K562 (cell line): ENCODE data around the gene LIPF. TPM values are rescaled to one million over a fixed set of nuclear protein-coding genes. Genes with fewer than 3 reads are reported as not detected.

ENCODE experiments used
- ATAC-seq: fragments of 200-7000 bp; cut with Tn5 transposase; 3 replicates; pipeline ENCODE4 v1.9.1; 2020; ENCODE audit warnings: moderate library complexity
- BruUV-seq: library from RNA; stranded (reverse); fragments of 400-500 nt; replicated peaks from 2 replicates; lab custom pipeline; 2021; lab: Mats Ljungman, UMichigan
- CTCF ChIA-PET: fragments of 300-600 bp; formaldehyde crosslinking; extraction: SDS; loops from one replicate; lab custom pipeline; 2021; ENCODE audit warnings: low intra/inter-chr PET ratio; lab: Yijun Ruan, JAX
- POLR2A ChIA-PET: fragments of 300-600, 350-650 bp; sonication (Branson Sonifier 250); formaldehyde crosslinking; extraction: SDS; loops from one replicate; lab custom pipeline; 2021; ENCODE audit warnings: antibody characterized with exemption, inconsistent platforms; lab: Yijun Ruan, JAX
- DNase-seq, 4 experiments: peaks; one replicate each; pipeline versions ENCODE4 v3.0.0 to v3.0.0-alpha.2; 2011 to 2018; ENCODE audit warnings: low spot score in 3 of 4, mixed read lengths in 3 of 4; ENCODE audit errors: extremely low read depth in 1 of 4
- FAIRE-seq: peaks from 2 replicates; lab custom pipeline; 2011; peaks lifted over from hg19 to GRCh38; lab: Jason Lieb, UNC
- H2AFZ ChIP-seq: 2 replicates; pipeline ENCODE4 v1.6.0; 2011; ENCODE audit warnings: low read depth, low read length, control low read depth, inconsistent platforms
- H3K27ac ChIP-seq: fragments of 200-600 bp; 3 replicates; pipeline ENCODE4 v1.8.0; 2011; ENCODE audit warnings: low read depth, mild to moderate bottlenecking, control low read depth, inconsistent platforms, low read length, moderate library complexity, mixed read lengths; ENCODE audit errors: extremely low read depth
- H3K27me3 ChIP-seq, 2 experiments: fragments of 300-600 bp in 1 of 2; 2 replicates in 1 of 2; 3 replicates in 1 of 2; pipeline versions ENCODE4 v1.6.0 to v1.8.0; 2011; ENCODE audit warnings: inconsistent platforms in 2 of 2, low read length in 2 of 2, mild to moderate bottlenecking in 1 of 2, mixed read lengths in 1 of 2, moderate library complexity in 1 of 2; ENCODE audit not compliant: control insufficient read depth in 2 of 2, insufficient read depth in 2 of 2
- H3K36me3 ChIP-seq: fragments of 300-600 bp; 3 replicates; pipeline ENCODE4 v1.8.0; 2011; ENCODE audit warnings: mild to moderate bottlenecking, low read length, inconsistent platforms; ENCODE audit not compliant: control insufficient read depth, insufficient read depth
- H3K4me1 ChIP-seq, 2 experiments: fragments of 200-600 bp in 1 of 2; replicated peaks in 1 of 2; 2 replicates in 1 of 2; 3 replicates in 1 of 2; pipeline versions ENCODE4 v1.5.1 to v1.8.0; 2011; ENCODE audit warnings: inconsistent platforms in 2 of 2, low read length in 2 of 2, mild to moderate bottlenecking in 1 of 2, mixed read lengths in 1 of 2, moderate library complexity in 1 of 2; ENCODE audit not compliant: control insufficient read depth in 2 of 2, insufficient read depth in 2 of 2
- H3K4me2 ChIP-seq: 2 replicates; pipeline ENCODE4 v1.6.1; 2011; ENCODE audit warnings: low read length, control low read depth, inconsistent platforms, mixed read lengths; ENCODE audit not compliant: insufficient read depth
- H3K4me3 ChIP-seq: fragments of 200-600 bp; sonication (generic), shearing (Covaris generic); 2 replicates; pipeline ENCODE4 v1.5.1; 2016; ENCODE audit warnings: control low read depth, inconsistent platforms
- H3K79me2 ChIP-seq: fragments of 200-600 bp; 3 replicates; pipeline ENCODE4 v1.8.0; 2011; ENCODE audit warnings: low read length, inconsistent platforms; ENCODE audit not compliant: control insufficient read depth, insufficient read depth
- H3K9ac ChIP-seq, 2 experiments: 2 replicates each; pipeline versions ENCODE4 v1.6.0 to v1.6.1; 2011; ENCODE audit warnings: low read depth in 2 of 2, low read length in 2 of 2, control low read depth in 1 of 2, inconsistent platforms in 1 of 2, mild to moderate bottlenecking in 1 of 2, mixed read lengths in 1 of 2; ENCODE audit not compliant: insufficient read depth in 1 of 2
- H3K9me1 ChIP-seq: one replicate; pipeline ENCODE4 v1.6.0; 2011; ENCODE audit warnings: inconsistent platforms, mild to moderate bottlenecking, low read length, moderate library complexity; ENCODE audit not compliant: control insufficient read depth, insufficient read depth
- H3K9me3 ChIP-seq: replicated peaks from 2 replicates; pipeline ENCODE4 v1.5.1; 2011; ENCODE audit warnings: low read depth, low read length, inconsistent platforms; ENCODE audit not compliant: control insufficient read depth, insufficient read depth
- H4K20me1 ChIP-seq: replicated peaks from 2 replicates; pipeline ENCODE4 v1.6.1; 2011; ENCODE audit warnings: low read length, inconsistent platforms, mixed read lengths; ENCODE audit not compliant: control insufficient read depth, insufficient read depth
- CBX3 ChIP-seq, 2 experiments: IDR thresholded peaks; 1 replicate in 1 of 2; 2 replicates in 1 of 2; pipeline ENCODE4 v1.6.1; 2012; ENCODE audit warnings: inconsistent platforms in 2 of 2, low read length in 2 of 2, borderline replicate concordance in 1 of 2, control low read depth in 1 of 2
- HDAC6 ChIP-seq: IDR thresholded peaks from 2 replicates; pipeline ENCODE4 v1.6.1; 2012; ENCODE audit warnings: low read depth, mild to moderate bottlenecking, control low read depth, inconsistent platforms, low read length, moderate library complexity
- HMG20A ChIP-seq: fragments of 450-650 bp; formaldehyde crosslinking; conservative IDR thresholded peaks from 2 replicates; pipeline ENCODE4 v1.4.0; 2020; ENCODE audit warnings: mild to moderate bottlenecking, mixed read lengths
- SREBF2 ChIP-seq: sonication (generic); formaldehyde crosslinking; IDR thresholded peaks from 2 replicates; pipeline ENCODE4 v1.4.0; 2020; ENCODE audit warnings: mild to moderate bottlenecking, missing genetic modification reagents
- WGBS: fragments of 100-300 bp; shearing (Covaris generic); methylation state at CpG from one replicate; pipeline ENCODE4 v1.1.6; 2016; ENCODE audit warnings: low coverage, mixed read lengths; ENCODE audit not compliant: insufficient coverage; ENCODE audit errors: missing lambda C conversion rate; 5-methylcytosine and 5-hydroxymethylcytosine counted together
- in situ Hi-C: fragments of 300-500 bp; cut with MboI; formaldehyde crosslinking; loops from 4 replicates; pipeline ENCODE4 v1.15.0; 2018; ENCODE audit warnings: inconsistent platforms, mixed read lengths
- intact Hi-C: fragments of 100-400 bp; cut with micrococcal nuclease; formaldehyde crosslinking; loops from 2 replicates; pipeline ENCODE4 v1.14.2; 2022
- polyA plus RNA-seq, 8 experiments: library from polyadenylated mRNA; depleted of rRNA in 4 of 8; stranded (reverse) in 5 of 8; unstranded in 3 of 8; fragments of >200 nt; fragmentation: Nextera tagmentation in 2 of 8; fragmentation: Illumina TruSeq in 1 of 8; extraction: Ambion mirVana in 2 of 8; extraction: Trizol in 1 of 8; gene quantifications; 2 replicates each; pipeline versions ENCODE4 v1.2.1 to v1.2.3, GENCODE V29; 2011 to 2014; ENCODE audit warnings: inconsistent platforms in 1 of 8, missing spikeins in 1 of 8
- total RNA-seq, 7 experiments: library from RNA; depleted of rRNA in 6 of 7; stranded (reverse); fragments of >200 nt in 6 of 7; fragmentation: Illumina TruSeq in 2 of 7; extraction: Trizol in 2 of 7; gene quantifications; 2 replicates each; pipeline versions ENCODE4 v1.2.1 to v1.2.3, GENCODE V29; 2011 to 2021; ENCODE audit warnings: low replicate concordance in 1 of 7
- TF ChIP-seq, protein P1 (sequence below): fragments of 450-650 bp; IDR thresholded peaks from 2 replicates; pipeline ENCODE4 v1.6.1; 2016; ENCODE audit warnings: mild to moderate bottlenecking

The LIPF gene
- total and polyA plus RNA-seq, 9 of the 15 experiments (the other 6 are each of a cell fraction or from before 2014, with no cell fraction given), result not detected

- Histone ChIP-seq H3K36me3 (no peaks in the 10 kb centered on the region), H3K27ac (no peak overlapping the region), H3K4me2 (no peak overlapping the region), H4K20me1 (no peaks in the 10 kb centered on the region), H3K4me1 (no peaks in the 10 kb centered on the region), H3K9me1 (no peaks in the 10 kb centered on the region), H3K4me3 (no peak overlapping the region), H3K9me3 (no peaks in the 10 kb centered on the region), H3K79me2 (no peaks in the 10 kb centered on the region), H2AFZ (no peak overlapping the region), H3K27me3 (no peaks in the 10 kb centered on the region), H3K9ac (no peak overlapping the region)
- no peak for DNase-seq
- in situ Hi-C loops (no loop called here), intact Hi-C loops (no loop called here)
- BruUV-seq, result no TSS peak
- no peak for TF ChIP-seq CBX3 (IDR thresholded peaks at IDR 0.05; ENCODE audit: borderline replicate concordance in 1 of 2, low read length in 2 of 2)
- TF ChIP-seq, protein P1, sequence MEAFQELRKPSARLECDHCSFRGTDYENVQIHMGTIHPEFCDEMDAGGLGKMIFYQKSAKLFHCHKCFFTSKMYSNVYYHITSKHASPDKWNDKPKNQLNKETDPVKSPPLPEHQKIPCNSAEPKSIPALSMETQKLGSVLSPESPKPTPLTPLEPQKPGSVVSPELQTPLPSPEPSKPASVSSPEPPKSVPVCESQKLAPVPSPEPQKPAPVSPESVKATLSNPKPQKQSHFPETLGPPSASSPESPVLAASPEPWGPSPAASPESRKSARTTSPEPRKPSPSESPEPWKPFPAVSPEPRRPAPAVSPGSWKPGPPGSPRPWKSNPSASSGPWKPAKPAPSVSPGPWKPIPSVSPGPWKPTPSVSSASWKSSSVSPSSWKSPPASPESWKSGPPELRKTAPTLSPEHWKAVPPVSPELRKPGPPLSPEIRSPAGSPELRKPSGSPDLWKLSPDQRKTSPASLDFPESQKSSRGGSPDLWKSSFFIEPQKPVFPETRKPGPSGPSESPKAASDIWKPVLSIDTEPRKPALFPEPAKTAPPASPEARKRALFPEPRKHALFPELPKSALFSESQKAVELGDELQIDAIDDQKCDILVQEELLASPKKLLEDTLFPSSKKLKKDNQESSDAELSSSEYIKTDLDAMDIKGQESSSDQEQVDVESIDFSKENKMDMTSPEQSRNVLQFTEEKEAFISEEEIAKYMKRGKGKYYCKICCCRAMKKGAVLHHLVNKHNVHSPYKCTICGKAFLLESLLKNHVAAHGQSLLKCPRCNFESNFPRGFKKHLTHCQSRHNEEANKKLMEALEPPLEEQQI, result no peak
- no peak for TF ChIP-seq SREBF2 (CRISPR knock-in tag)
- TF ChIP-seq HDAC6, result no peak
- TF ChIP-seq HMG20A, result no peak
- no peak for ATAC-seq
- no peak for FAIRE-seq
- ChIA-PET POLR2A (no interaction called here), CTCF (no interaction called here)
- WGBS, result 0% methylated on average over 6 of the region's 6 CpGs
Observed at GRCh38 chr10:88689366-88689765, 25.1 kb downstream of the LIPF start.
